Heart left ventricle (tissue), 16 donors: ENCODE measurements around the gene PLEKHG4. TPM values are rescaled to one million over a fixed set of nuclear protein-coding genes. Genes with fewer than 3 reads are reported as not detected.

Experiments used
- ATAC-seq, 4 donors: fragments of 200-7000 bp; cut with Tn5 transposase; one replicate each; pipeline ENCODE4 v1.9.1; 2020 to 2022; ENCODE audit warnings: moderate library complexity in 4 of 4, mild to moderate bottlenecking in 3 of 4, moderate number of reproducible peaks in 1 of 4
- DNase-seq, 5 donors: peaks; one replicate each; pipeline ENCODE4 v3.0.0-alpha.2; 2020
- H3K27ac ChIP-seq, 12 donors: fragments of 200-600 bp; sonication (generic) in 4 of 12; one replicate each; pipeline versions ENCODE4 v1.5.0 to v1.8.0; 2016 to 2022; ENCODE audit warnings: mild to moderate bottlenecking in 2 of 12
- H3K27me3 ChIP-seq, 9 donors: fragments of 200-600 bp; sonication (generic) in 2 of 9; one replicate each; pipeline versions ENCODE4 v1.5.1 to v1.8.0; 2016 to 2022; ENCODE audit warnings: mild to moderate bottlenecking in 3 of 9
- H3K36me3 ChIP-seq, 9 donors: fragments of 200-600 bp; sonication (generic) in 2 of 9; one replicate each; pipeline versions ENCODE4 v1.5.0 to v1.8.0; 2018 to 2022; ENCODE audit warnings: mild to moderate bottlenecking in 2 of 9
- H3K4me1 ChIP-seq, 12 donors: fragments of 200-600 bp; sonication (generic) in 4 of 12; one replicate each; pipeline versions ENCODE4 v1.5.0 to v1.8.0; 2016 to 2022; ENCODE audit warnings: mild to moderate bottlenecking in 3 of 12
- H3K4me3 ChIP-seq, 12 donors: fragments of 200-600 bp; sonication (generic) in 4 of 12; one replicate each; pipeline versions ENCODE4 v1.5.0 to v1.8.0; 2017 to 2022; ENCODE audit warnings: mild to moderate bottlenecking in 9 of 12, moderate library complexity in 4 of 12
- H3K9me3 ChIP-seq, 12 donors: fragments of 200-600 bp; sonication (generic) in 4 of 12; one replicate each; pipeline versions ENCODE4 v1.5.0 to v1.8.0; 2016 to 2022; ENCODE audit warnings: mild to moderate bottlenecking in 1 of 12
- CTCF ChIP-seq, 12 donors: fragments of 200-600 bp; sonication (generic) in 4 of 12; IDR thresholded peaks; one replicate each; pipeline versions ENCODE4 v1.5.0 to v1.8.0; 2018 to 2022; ENCODE audit warnings: antibody characterized with exemption in 12 of 12, mild to moderate bottlenecking in 5 of 12
- POLR2A ChIP-seq, 2 donors: fragments of 450-650 bp; IDR thresholded peaks; one replicate each; pipeline ENCODE4 v1.6.1; 2017; ENCODE audit warnings: antibody characterized with exemption in 2 of 2, mild to moderate bottlenecking in 2 of 2, moderate library complexity in 2 of 2
- WGBS, 4 donors: extraction: QIAGEN DNeasy Blood & Tissue Kit in 2 of 4; methylation state at CpG; one replicate each; pipeline versions ENCODE4 v1.1.5 to v1.1.7; 2013 to 2018; 5-methylcytosine and 5-hydroxymethylcytosine counted together
- intact Hi-C, 10 donors: fragments of 100-400 bp; cut with DNase I; formaldehyde crosslinking; loops; one replicate each; pipeline versions ENCODE4 v1.11.1 to v1.14.2; 2022
- polyA plus RNA-seq, 2 donors: library from polyadenylated mRNA; stranded (reverse); fragments of 200-250 nt; gene quantifications; one replicate each; pipeline ENCODE4 v1.2.3, GENCODE V29; 2013
- total RNA-seq, 9 donors: library from RNA; depleted of rRNA in 2 of 9; stranded (reverse); fragments of >200 nt in 2 of 9; fragmentation: NEBNext Ultra II Directional in 3 of 9; extraction: Animal tissue kit (Norgen Biotek cat#: 25700) in 3 of 9; gene quantifications; one replicate each; pipeline versions ENCODE4 v1.1.0 to v1.2.4, GENCODE V29; 2016 to 2023
- donor health status: ischemic (EF 13 %, LVEDD 7.1; RV severe dilation, severe dysfunction).
- donor health status: healthy with polysubstance abuse.
- donor health status: DM: no; HTN: yes; CAD: no.
- donor health status: DM: no; HTN: no; CAD: no.
- donor health status: ischemic (EF 25% LVEDD 6.9; RV normal size, moderate dysfunction).
- donor health status: ischemic (EF 25% LVEDD 5.7; RV mildly dilated, moderate dysfunction).
- donor health status: healthy.
- donor health status: DM: yes; HTN: yes; CAD: no.
- donor health status: ischemic (EF 35%, LVEDD 5.7; RV mildly dilated, moderate dysfunction).
- donor health status: nonischemic (EF 11% LVEDD 7.7; RV severe dilation, severe dysfunction).
- donor health status: DM: yes; HTN: yes; CAD: no.
- donor health status: PGD.
- donor health status: ischemic (EF 29% LVEDD 5.4; RV normal size, mild dysfunction).
- donor health status: nonischemic (EF 23%, LVEDD 6.1; RV moderate dilation, normal function).

PLEKHG4 gene
- total and polyA plus RNA-seq, 11 donors = 0.44 to 4.0 (median 1.2) TPM

DNA sequence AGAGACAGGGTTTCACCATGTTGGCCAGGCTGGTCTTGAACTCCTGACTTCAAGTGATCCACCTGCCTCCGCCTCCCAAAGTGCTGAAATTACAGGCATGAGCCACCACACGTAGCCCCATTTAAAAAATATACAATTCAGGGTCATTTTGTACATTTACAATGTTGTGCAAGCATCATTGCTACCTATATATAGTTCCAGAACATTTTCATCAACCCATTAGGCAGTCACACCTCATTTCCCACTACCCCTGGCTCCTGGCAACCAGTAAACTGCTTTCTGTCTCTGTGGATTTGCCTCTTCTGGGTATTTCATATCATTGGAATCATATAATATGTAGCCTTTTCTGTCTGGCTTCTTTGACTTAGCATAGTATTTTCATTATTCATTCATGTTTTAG is 54.0 kb downstream of the PLEKHG4 start:
- Histone ChIP-seq H3K4me1 (no peaks in the 10 kb centered on the region), H3K9me3 (peaks cover 0 to 5% (median 0%) of the 10 kb centered on the region in 12 donors), H3K4me3 (no peak overlapping the region), H3K27ac (no peak overlapping the region), H3K27me3 (no peaks in the 10 kb centered on the region), H3K36me3 (no peaks in the 10 kb centered on the region)
- intact Hi-C loops = no loop called here
- 70 to 87% (median 74%) methylated on average over 2 of the region's 2 CpGs for WGBS, 4 donors
- TF ChIP-seq CTCF (IDR thresholded peaks at IDR 0.05) (no peak), POLR2A (IDR thresholded peaks at IDR 0.05) (no peak)
- DNase-seq (no peak), ATAC-seq (no peak)

DNA sequence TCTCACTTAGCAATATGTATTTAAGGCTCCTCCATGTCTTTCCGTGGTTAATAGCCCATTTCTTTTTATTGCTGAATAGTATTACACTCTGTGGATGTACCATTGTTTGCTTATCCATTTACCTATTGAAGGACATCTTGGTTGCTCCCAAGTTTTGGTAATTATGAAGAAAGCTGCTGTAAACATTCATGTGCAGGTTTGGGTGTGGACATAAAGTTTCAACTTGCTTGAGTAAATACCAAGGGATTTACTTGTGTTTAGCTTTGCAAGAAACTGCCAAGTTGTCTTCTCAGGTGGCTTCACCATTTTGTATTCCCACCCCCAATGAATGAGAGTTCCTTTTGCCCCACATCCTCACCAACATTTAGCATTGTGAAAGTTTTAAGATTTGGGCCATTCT is 56.8 kb downstream of the PLEKHG4 start:
- no peak for TF ChIP-seq CTCF (IDR thresholded peaks at IDR 0.05)
- TF ChIP-seq POLR2A (IDR thresholded peaks at IDR 0.05) = no peak
- 78 to 96% (median 79%) methylated on average over 1 of the region's 1 CpG for WGBS, 4 donors
- peaks cover 0 to 5% (median 0%) of the 10 kb centered on the region in 12 donors for H3K9me3 ChIP-seq
- intact Hi-C loops = no loop called here
- H3K4me1 ChIP-seq = no peaks in the 10 kb centered on the region
- H3K4me3 ChIP-seq = no peak overlapping the region
- no peak for ATAC-seq
- no peaks in the 10 kb centered on the region for H3K36me3 ChIP-seq
- no peaks in the 10 kb centered on the region for H3K27me3 ChIP-seq
- H3K27ac ChIP-seq = no peak overlapping the region
- no peak for DNase-seq

GRCh38 chr16:67336648-67337047 is 57.3 kb downstream of the PLEKHG4 start:
- WGBS, 4 donors = 80 to 100% (median 94%) methylated on average over 1 of the region's 1 CpG
- Histone ChIP-seq H3K27me3 (no peaks in the 10 kb centered on the region), H3K4me3 (no peak overlapping the region), H3K4me1 (no peaks in the 10 kb centered on the region), H3K27ac (no peak overlapping the region), H3K36me3 (no peaks in the 10 kb centered on the region), H3K9me3 (peaks cover 0 to 5% (median 0%) of the 10 kb centered on the region in 12 donors)
- DNase-seq = no peak
- intact Hi-C loops = no loop called here
- no peak for ATAC-seq
- TF ChIP-seq CTCF (IDR thresholded peaks at IDR 0.05) = no peak
- no peak for TF ChIP-seq POLR2A (IDR thresholded peaks at IDR 0.05)

Other genes with a start within 250 kb of the PLEKHG4 start
- gene PHAF1, start 169.6 kb upstream of the PLEKHG4 start, total RNA-seq = 10 to 100 TPM in 5 of 9 donors, 1 to 10 TPM in 4; 8.4 to 17.8 (median 11.6) TPM
- gene PHAF1, start 169.6 kb upstream of the PLEKHG4 start, polyA plus RNA-seq = 10 to 100 TPM in 1 of 2 donors, 1 to 10 TPM in 1; 5.6 to 11.6 TPM
- 10 to 100 TPM in 5 of 9 donors, 1 to 10 TPM in 4; 8.6 to 17.5 (median 11.9) TPM for gene B3GNT9, start 128.5 kb upstream of the PLEKHG4 start, total RNA-seq
- gene B3GNT9, start 128.5 kb upstream of the PLEKHG4 start, polyA plus RNA-seq = 10 to 100 TPM in 1 of 2 donors, 1 to 10 TPM in 1; 6.4 to 16.9 TPM
- 10 to 100 TPM in 4 of 9 donors, 1 to 10 TPM in 5; 4.7 to 14.3 (median 8.4) TPM for gene TRADD, start 119.6 kb upstream of the PLEKHG4 start, total RNA-seq
- 10 to 100 TPM in 1 of 2 donors, 1 to 10 TPM in 1; 6.8 to 16.2 TPM for gene TRADD, start 119.6 kb upstream of the PLEKHG4 start, polyA plus RNA-seq
- gene FBXL8, start 119.6 kb upstream of the PLEKHG4 start, total RNA-seq = 10 to 100 TPM in 1 of 9 donors, 1 to 10 TPM in 8; 5.0 to 13.4 (median 7.2) TPM
- 1 to 10 TPM; 5.4 to 9.2 TPM for gene FBXL8, start 119.6 kb upstream of the PLEKHG4 start, polyA plus RNA-seq
- gene HSF4, start 114.8 kb upstream of the PLEKHG4 start, total RNA-seq = 10 to 100 TPM; 11.6 to 62.4 (median 35.4) TPM
- 10 to 100 TPM in 1 of 2 donors, 1 to 10 TPM in 1; 5.9 to 62.5 TPM for gene HSF4, start 114.8 kb upstream of the PLEKHG4 start, polyA plus RNA-seq
- 100 to 1,000 TPM in 1 of 9 donors, 10 to 100 TPM in 8; 64.9 to 119 (median 77.4) TPM for gene NOL3, start 109.0 kb upstream of the PLEKHG4 start, total RNA-seq
- 100 to 1,000 TPM; 112 to 121 TPM for gene NOL3, start 109.0 kb upstream of the PLEKHG4 start, polyA plus RNA-seq
- 10 to 100 TPM in 5 of 9 donors, 1 to 10 TPM in 4; 4.1 to 21.6 (median 11.1) TPM for gene MATCAP1, start 95.6 kb upstream of the PLEKHG4 start, total RNA-seq
- 10 to 100 TPM; 10.2 to 15.5 TPM for gene MATCAP1, start 95.6 kb upstream of the PLEKHG4 start, polyA plus RNA-seq
- 1 to 10 TPM; 1.9 to 9.1 (median 2.8) TPM for gene EXOC3L1, start 89.4 kb upstream of the PLEKHG4 start, total RNA-seq
- gene EXOC3L1, start 89.4 kb upstream of the PLEKHG4 start, polyA plus RNA-seq = 1 to 10 TPM; 3.4 to 7.0 TPM
- gene E2F4, start 87.4 kb upstream of the PLEKHG4 start, total RNA-seq = 10 to 100 TPM; 25.2 to 71.3 (median 33.7) TPM
- gene E2F4, start 87.4 kb upstream of the PLEKHG4 start, polyA plus RNA-seq = 10 to 100 TPM; 29.3 to 41.4 TPM
- gene ELMO3, start 80.4 kb upstream of the PLEKHG4 start, total RNA-seq = 1 to 10 TPM in 1 of 9 donors, under 1 TPM in 8; 0.32 to 1.8 (median 0.65) TPM
- under 1 TPM; 0.68 to 0.91 TPM for gene ELMO3, start 80.4 kb upstream of the PLEKHG4 start, polyA plus RNA-seq
- gene TMEM208, start 52.4 kb upstream of the PLEKHG4 start, total RNA-seq = 10 to 100 TPM in 6 of 9 donors, 1 to 10 TPM in 3; 6.2 to 21.8 (median 11.9) TPM
- gene TMEM208, start 52.4 kb upstream of the PLEKHG4 start, polyA plus RNA-seq = 10 to 100 TPM; 49.5 to 79.7 TPM
- gene FHOD1, start 32.1 kb upstream of the PLEKHG4 start, total RNA-seq = 10 to 100 TPM in 8 of 9 donors, 1 to 10 TPM in 1; 9.6 to 30.3 (median 18.0) TPM
- 10 to 100 TPM; 13.1 to 26.6 TPM for gene FHOD1, start 32.1 kb upstream of the PLEKHG4 start, polyA plus RNA-seq
- 1 to 10 TPM in 6 of 9 donors, under 1 TPM in 3; 0.16 to 2.0 (median 1.3) TPM for gene SLC9A5, start 30.6 kb upstream of the PLEKHG4 start, total RNA-seq
- gene SLC9A5, start 30.6 kb upstream of the PLEKHG4 start, polyA plus RNA-seq = 1 to 10 TPM in 1 of 2 donors, under 1 TPM in 1; 0.29 to 1.0 TPM
- under 1 TPM in 1 of 9 donors, not detected in 8; 0.29 TPM for gene KCTD19, start 47.2 kb downstream of the PLEKHG4 start, total RNA-seq
- under 1 TPM in 1 of 2 donors, not detected in 1; 0.19 TPM for gene KCTD19, start 47.2 kb downstream of the PLEKHG4 start, polyA plus RNA-seq
- under 1 TPM in 1 of 9 donors, not detected in 8; 0.27 TPM for gene LRRC36, start 47.3 kb downstream of the PLEKHG4 start, total RNA-seq
- under 1 TPM; 0.15 to 0.42 TPM for gene LRRC36, start 47.3 kb downstream of the PLEKHG4 start, polyA plus RNA-seq
- 10 to 100 TPM in 5 of 9 donors, 1 to 10 TPM in 4; 7.0 to 17.0 (median 10.2) TPM for gene TPPP3, start 114.0 kb downstream of the PLEKHG4 start, total RNA-seq
- gene TPPP3, start 114.0 kb downstream of the PLEKHG4 start, polyA plus RNA-seq = 10 to 100 TPM; 13.4 to 20.1 TPM
- 10 to 100 TPM in 1 of 9 donors, 1 to 10 TPM in 8; 3.5 to 11.6 (median 5.4) TPM for gene ZDHHC1, start 136.9 kb downstream of the PLEKHG4 start, total RNA-seq
- 1 to 10 TPM; 2.7 to 5.1 TPM for gene ZDHHC1, start 136.9 kb downstream of the PLEKHG4 start, polyA plus RNA-seq
- under 1 TPM in 8 of 9 donors, not detected in 1; 0.32 to 1.00 (median 0.59) TPM for gene HSD11B2, start 151.6 kb downstream of the PLEKHG4 start, total RNA-seq
- gene HSD11B2, start 151.6 kb downstream of the PLEKHG4 start, polyA plus RNA-seq = under 1 TPM; 0.15 to 0.26 TPM
- gene ATP6V0D1, start 201.6 kb downstream of the PLEKHG4 start, total RNA-seq = 100 to 1,000 TPM in 3 of 9 donors, 10 to 100 TPM in 6; 52.7 to 141 (median 68.5) TPM
- 100 to 1,000 TPM in 1 of 2 donors, 10 to 100 TPM in 1; 18.6 to 104 TPM for gene ATP6V0D1, start 201.6 kb downstream of the PLEKHG4 start, polyA plus RNA-seq
- gene AGRP, start 204.0 kb downstream of the PLEKHG4 start, total RNA-seq = not detected
- gene AGRP, start 204.0 kb downstream of the PLEKHG4 start, polyA plus RNA-seq = not detected
- 100 to 1,000 TPM in 1 of 9 donors, 10 to 100 TPM in 8; 51.1 to 156 (median 69.4) TPM for gene RIPOR1, start 249.3 kb downstream of the PLEKHG4 start, total RNA-seq
- 10 to 100 TPM; 40.7 to 45.5 TPM for gene RIPOR1, start 249.3 kb downstream of the PLEKHG4 start, polyA plus RNA-seq